GM21717 (cell line): ENCODE results near the gene SHB.
"Not testable (repeated sequence)": the region's sequence is repeated elsewhere in the genome, so short reads cannot be mapped to it uniquely, and the experiment has no call there.

Source experiments
- ATAC-seq: cut with Tn5 transposase; IDR thresholded peaks from one replicate; pipeline ENCODE4 v1.9.1; 2021; ENCODE audit warnings: mild to moderate bottlenecking, moderate library complexity; ENCODE audit not compliant: unreplicated experiment

SHB gene

DNA sequence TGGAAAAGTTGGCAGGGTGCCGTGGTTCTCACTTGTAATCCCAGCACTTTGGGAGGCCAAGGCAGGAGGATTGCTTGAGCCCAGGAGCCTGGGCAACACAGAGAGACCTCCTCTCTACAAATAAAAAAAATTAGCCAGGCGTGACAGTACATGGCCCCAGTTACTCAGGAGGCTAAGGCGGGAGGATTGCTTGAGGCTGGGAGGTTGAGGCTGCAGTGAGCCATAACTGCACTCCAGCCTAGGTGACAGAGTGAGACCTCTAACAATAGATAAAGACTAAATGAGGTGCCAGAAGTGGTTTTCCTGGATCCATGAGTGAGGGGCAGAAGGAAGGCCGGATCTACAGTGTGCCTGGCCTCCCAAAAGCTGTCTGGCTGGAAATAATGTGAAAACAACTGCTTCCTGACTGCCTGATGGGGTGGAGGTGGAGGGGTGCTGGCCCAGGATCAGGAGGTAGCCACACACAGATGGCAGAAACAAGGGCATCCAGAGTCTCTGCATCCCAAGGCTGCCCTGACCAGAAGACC is 4.1 kb downstream of the SHB start:
- ATAC-seq: no peak

DNA sequence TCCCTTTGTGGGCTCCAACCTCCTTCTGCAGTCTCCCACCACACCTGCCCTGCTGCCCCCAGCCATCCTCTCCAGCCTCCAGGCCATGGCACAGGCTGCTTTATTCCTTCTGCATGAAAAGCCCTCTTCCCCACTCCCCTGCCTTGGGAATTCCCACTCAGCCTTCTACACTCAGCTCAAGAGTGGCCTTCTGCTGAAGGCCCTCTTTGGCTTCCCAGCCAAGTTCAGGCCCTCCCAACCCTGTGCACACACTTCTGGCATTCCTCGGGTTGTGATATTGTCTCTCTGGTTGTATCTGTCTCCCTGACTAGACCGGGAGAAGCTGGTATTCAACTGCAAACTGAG is 5.7 kb downstream of the SHB start:
- no peak for ATAC-seq

DNA sequence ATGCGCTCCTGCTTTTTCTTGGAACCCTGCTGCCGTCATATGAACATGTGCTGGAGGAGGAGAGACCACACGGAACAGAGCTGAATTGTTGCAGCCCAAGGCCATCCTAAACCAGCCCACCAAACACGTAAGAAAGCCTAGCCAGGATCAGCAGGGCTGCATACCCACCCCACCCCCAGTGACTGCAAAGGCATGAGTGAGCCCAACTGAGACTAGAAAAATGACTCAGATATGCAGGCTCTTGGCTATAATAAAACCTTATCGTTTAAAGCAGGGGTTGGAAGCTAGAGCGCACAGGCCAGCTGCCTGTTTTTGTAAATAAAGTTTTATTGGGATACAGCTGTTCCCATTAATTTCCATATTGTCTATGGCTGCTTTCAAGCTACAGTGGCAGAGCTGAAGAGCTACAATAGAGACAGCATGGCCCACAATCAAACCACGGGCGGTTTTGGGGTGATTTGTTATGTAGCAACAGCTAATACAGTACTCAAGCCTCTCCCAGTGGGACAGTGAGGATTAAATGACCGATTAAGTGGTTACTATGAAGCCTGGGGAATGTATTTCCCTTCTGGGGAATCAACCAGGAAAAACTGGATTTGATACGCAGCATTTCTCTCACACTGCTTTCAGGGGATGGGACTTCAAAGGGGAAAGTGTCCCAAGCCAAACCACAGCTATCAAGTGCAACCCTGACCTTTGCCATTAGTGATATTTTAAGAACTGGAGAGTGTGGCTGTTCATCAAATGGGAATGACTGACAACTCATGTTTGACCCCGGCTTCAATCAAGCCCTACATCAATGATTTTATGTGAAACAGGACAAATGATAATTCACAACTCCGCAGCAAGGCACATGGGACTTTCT is 6.3 kb downstream of the SHB start:
- no peak for ATAC-seq

DNA sequence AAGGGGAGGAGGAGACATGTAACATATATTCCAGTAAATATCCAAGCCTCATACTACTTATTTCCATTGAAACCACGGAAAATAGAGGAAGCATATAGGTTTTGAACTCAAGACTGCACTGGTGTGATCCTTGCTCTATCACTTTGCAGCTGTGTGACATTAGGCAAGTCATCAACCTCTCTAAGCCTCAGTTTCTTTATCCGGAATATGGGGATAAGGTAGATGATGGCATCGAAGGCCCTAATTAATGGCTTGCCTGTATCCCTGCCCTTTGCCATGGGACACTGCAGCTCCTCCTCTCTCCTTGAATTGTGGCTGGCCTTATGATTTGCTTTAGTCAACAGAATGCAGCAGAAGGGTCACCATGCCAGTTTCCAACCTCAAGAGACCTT is 6.9 kb downstream of the SHB start:
- ATAC-seq: no peak

DNA sequence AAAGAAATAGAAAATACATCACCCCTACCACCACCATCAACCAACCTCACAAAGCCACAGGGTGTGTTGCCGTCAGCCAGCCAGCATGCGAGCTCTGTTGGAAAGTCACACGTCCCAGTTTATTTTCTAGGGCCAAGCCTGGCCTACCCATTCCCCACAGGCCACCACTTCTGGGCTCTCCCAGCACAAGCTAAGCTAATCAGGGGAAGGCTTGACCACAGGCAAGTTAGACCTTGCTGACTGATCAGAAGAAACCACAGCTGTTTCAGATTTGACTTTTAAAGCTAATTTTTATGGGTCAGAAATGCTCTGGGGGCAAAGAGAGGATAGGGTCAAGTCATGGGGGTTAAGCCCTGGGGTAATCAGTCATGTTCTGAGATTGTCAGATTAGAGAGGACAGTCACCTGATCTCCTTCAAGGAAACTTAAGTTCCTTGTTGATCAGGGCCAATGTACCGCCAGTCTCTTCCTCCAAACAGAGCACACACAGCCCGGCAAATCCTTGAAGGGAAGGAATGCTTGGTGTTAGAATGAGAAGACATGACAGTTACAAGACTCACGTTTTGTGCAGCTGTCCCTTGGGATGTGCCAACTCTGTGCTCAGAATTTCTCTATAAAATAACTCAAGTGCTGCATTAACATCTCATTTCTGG is 7.6 kb downstream of the SHB start:
- peak; percentile 61 for ATAC-seq

DNA sequence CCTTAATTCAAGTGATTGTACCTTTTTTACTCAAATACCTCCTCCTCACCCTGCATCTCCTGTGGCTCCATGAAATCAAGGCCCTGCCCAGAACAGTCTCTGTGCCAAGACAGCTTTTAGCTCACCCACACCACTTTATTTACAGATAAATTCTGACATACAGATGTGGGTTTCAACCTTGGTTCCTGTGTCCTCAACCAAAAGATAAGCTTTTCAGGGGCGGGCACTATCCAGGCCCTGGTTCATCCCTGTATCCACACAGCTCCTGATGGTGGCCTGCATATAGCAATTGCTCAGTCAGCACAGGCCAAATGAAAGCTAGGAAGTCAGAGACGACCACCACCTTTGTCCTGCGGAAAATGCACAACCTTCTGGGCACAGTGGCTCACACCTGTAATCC is 8.3 kb downstream of the SHB start:
- no peak for ATAC-seq

DNA sequence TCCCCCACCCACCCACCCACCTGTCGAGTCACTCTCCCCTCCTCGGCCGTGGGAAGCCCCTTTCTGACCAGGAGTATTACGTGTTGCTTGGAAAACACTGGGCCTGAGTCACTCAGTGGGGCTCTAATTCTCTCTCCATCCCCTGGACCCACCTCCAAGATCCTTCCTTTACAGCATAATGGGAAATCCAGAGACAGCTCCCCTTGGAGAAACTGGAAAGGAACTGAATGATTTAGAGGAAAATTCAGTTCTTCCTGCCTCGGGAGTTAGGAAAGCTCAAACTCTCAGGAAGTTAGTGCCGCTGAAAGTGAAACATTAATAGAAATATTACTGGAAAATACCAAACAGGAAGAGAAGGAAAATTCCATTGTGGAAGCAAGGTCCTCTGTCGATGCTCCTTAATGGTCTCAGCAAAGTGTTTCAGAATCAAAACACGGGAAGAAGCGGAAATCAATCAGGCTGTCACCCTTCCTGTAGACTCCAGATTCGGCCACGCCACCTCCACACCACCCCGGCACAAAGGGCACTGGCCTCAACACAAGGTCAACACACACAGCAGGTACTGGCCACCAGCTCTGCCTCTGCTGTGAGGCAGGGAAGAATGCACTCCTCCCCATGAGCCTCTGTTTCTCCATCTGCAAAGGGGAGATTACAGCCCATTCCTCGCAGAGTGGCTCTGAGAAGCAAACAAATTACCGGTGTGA is 9.6 kb downstream of the SHB start:
- ATAC-seq: no peak

DNA sequence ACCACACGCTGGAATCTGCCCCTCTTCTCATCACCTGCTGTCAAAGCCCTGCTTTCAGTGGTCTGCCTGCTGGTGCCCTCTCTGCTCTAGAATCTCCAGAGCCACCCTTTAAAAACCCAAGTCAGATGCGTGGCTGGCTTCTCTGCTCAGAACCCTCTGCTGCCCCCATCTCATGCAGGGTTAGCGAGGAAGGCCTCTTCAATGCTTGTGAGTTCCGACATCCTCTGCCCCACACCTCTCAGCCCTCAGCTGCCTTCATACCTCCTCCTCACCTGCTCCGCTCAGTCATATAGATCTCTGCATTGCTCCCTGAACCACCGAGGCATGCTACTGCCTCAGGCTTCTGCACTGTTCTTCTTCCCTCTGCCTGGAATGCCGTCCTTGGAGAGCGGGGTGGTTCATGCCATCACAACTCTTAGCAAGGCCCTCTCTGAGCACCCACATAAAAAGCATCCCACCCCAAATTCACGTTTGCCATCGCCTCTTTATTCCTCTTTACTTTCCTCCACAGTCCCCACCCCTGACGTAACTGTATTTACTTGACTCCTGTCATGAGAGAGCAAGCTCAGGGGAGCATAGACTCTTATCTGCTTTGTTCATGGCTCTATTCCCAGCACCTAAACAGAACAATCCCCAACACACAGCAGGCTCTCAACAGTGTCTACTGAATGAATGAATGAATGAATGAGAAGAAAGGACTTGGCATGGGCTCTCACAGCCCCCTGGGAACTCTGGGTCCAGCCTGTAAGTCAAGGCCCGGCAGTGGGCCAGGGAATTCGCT is 10.4 kb downstream of the SHB start:
- no peak for ATAC-seq

DNA sequence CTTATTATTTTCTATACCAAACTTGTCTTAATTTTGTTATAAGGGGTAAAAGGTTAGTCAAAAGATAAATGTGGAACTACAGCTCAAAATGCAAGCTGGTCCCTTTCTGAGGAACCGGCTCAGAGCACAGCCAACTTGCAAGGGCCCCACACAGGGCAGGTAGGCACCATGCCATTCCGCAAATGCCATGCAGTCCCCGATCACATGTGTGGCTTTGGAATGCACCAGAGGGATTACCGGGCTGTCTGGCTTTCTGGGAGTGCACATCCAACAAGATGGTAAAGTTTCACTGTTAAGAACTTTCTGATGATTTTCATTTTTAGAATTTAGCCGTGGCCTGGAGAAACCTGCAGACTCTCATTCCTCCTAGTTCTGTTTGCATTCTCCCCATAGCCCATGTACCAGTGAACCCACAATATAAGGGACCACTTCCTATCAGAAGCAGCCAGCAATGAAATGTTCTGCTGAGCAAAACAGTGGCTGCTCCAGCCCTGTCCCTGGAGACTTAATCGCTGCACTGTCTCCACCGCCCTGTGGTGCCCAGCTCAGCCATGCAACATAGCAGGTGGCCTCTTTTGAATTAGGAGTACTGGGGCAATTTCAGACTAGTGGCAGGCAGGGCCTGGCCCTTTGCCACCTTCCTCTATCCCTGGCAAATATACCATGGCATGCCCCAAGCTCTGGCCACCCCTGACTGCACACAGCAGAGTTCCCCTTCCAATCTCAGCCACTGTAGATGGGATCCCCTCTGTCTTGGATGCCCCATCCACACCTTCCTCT is 11.4 kb downstream of the SHB start:
- no peak for ATAC-seq

DNA sequence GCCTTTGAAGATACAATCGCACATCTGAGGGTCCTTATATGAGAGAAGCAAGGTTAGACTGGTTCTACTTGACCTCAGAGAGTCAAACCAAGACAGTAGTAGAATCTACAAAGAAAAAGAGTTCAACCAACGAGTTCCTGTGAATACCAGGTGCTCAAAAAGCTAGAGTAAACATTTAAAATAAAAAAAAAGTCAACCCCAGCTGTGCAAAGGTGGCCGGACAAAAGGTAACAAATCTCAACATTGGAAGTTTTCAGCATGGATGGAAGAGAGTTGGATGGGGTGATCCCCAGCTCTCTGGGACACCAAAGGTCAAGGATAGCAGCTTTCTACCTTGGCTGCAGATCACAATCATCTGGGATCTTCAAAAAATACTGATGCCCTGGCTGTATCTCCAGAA is 14.4 kb downstream of the SHB start:
- ATAC-seq: no peak

DNA sequence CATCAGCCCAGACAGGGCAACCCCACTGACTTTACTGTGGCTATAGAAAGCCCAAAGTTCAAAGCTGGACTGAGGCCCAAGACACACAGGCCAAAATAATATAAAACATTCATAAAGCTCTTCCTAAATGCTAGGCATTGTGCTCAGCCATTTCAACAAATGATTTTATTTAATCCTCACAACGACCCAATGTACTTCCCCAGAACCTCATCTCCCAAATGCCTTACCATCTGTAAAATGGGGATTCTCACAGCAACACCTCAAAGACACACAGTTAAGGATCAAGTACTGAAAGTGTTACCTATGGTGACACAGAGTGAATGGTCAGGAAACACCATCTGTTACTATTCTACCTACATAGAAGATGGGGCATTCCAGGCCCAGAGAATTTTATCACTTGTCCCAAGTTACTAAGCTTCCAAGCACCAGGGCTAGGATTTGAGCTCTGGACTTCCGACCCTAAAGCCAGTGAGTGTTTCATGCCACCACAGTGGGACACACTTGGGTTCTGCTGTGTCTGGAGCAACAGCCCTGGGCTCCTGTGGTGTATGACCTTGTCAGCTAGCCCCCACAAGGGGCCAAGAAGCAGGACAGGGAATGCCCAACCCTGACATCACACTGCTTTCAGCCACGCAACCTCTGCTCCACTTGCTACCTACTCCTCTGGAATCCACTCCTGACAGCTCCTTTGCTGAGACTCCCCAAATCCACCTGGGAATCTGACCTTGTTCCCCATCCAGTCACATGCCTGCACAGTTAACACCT is 15.1 kb downstream of the SHB start:
- ATAC-seq: no peak

DNA sequence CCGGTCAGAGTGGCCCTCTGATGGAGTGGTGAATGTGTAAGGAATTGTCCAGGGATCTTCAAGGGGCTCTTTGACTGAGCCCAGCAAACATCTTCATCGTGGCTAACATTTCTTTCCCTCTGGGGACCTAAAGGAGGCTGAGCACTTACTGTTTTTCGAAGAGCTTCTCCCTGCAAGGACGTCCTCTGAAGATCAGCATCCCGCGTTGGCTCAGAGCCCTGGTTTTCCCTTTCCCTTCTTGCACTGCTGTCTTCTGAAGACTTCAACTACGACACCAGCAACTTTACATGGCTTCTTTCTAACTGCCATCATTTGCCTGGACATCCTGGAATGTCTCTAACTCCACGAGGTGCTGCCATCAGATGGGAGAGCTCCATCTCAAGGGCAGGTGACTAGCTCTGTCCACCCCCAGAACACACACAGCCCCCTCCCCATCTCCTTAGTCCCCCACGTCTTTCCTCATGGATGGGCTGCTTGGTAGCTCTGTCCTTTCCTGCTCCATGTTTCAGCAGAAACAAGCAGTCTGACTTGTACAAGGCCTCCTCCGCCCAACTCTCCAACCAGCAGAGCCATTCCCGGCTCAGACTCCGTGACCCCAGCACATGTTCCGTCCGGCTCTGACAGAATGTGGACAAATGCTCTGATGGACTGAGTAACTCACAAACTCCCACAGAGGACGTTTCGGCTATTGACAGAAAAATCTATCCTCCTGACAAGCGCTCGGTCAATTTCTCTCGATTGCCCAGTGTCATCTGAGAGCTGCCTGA is 17.1 kb downstream of the SHB start:
- ATAC-seq: no peak

DNA sequence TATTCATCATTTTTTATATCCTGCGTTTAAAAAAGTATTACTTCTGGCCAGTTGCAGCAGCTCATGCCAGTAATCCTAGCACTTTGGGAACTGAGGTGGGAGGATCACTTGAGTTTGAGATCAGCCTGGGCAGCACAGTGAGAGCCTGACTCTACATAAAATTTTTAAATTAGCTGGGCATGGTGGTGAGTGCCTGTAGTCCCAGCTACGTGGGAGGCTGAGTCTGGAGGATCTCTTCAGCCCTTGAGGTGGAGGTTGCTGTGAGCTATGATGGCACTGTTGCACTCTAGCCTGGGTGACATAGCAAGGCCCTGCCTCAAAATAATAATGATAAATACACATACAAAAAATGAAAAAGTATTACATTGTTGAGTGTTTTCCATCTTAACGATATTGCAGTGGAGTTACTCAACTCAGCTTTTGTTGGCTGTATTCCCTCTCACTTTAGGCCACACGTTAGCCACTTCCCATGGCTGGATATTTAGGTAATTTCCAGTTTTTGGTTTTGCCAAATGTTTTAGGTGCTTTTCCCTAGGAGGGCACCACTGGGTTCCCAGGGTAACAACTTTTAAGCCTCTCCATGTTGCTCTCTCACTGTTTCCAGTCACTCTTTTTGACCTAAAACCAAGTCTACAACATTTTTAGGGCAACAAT is 20.6 kb downstream of the SHB start:
- ATAC-seq: no peak

DNA sequence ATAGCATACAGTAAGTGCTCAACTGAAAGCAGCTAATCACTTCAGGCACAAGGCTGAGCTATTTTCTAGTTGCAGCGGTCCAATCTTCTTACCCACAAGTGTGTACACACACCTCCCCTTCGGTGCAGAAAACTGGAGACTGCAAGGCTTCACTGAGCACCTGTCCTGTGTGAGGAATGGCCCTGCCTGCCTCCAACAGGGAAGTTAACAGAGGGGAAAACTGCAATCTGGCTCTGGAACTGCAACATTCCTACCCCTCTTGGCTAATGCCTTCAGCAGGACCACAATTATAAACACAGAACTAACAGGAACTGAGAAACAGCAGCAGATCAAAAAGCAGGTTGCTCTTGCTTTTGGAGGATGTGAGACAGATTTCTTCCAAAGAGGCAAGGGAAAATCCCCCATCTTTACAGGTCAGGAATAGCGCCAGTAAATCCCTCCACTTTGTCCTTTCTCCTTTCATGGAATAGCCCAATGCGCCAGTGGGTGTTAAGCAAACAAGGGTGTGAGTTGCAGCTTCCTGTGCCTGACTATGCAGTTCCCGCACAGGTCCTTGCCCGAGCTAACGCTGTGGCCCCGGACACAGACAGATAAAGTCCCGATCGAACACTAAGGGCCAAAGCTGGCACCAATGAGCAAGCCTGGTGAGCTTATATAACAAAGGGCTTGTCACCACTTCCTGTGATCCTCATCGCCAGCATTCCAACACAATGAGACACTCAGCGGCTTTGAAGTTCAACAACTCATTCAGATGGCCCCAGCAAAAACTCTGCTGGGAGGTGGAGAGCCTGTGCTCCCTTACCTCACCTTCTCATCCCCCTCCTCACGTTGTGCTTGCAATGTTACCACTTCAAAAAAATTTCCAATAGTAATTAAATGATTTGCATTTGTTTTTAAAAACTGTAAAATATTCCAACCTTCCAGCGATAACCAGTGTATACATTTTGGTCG is 21.5 kb downstream of the SHB start:
- no peak for ATAC-seq

DNA sequence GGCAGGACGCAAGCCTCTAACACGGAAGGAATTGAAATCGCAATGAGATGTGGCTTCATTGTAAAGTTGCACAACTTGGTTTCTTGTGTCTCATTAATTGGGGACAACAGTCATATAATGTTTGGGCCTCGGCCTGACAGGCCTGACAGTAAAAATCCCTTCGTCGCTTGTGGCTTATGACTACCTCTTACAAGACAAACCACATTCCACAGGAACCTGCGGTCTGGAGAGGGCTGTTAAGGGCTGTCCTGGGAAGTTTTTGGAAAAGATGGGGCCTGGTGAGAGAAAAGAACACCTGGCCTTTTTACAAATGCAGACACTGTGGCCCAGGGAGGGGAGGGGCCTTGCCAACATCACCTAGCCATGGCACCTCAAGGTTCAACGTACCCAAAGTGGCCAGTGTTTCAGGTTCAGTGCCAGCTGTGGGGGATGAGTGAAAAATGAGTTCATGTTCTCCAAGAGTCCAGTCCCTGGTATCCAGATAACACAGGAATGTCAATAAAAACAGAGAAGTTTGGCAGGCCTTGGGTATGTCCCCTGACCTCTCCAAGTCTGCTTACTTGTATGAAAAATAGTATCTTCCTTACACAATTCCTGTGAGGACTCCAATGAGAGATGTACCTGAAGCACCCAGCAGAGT is 22.2 kb downstream of the SHB start:
- ATAC-seq: no peak

DNA sequence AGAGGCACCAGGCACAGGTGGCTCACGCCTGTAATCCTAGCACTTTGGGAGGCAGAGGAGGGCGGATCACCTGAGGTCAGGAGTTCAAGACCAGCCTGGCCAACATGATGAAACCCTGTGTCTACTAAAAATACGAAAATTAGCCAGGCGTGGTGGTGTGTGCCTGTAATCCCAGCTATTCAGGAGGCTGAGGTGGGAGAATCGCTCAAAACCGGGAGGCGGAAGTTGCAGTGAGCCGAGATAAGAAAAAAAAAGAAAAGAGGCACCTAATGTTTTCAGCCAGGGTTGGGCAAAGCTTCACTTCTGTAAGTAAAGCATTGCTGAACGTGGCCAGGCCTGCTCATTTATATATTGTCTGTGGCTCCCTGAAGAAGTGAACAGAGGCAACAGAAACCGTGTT is 23.1 kb downstream of the SHB start:
- ATAC-seq: not testable (repeated sequence)

DNA sequence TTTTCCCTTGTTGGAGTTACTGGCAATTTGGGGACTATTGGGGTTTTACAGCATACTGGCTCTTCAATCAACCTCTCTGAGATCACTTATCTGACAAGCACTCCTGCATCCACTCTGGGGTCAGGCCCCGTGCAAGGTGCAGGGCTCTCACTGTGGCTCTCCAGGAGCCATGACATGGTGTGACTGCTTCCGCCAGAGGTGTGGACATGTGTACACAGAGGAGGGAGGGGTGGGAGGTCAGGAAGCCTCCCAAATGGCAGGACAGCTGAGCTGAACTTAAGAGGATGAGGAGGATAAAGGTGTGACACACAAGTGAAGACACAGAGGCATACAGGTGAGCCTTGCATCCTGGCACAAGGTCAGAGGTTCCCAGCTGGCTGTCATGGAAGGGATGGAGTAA is 24.3 kb downstream of the SHB start:
- ATAC-seq: no peak
